AG09309 (cell line): ENCODE results near the gene RPL36A.

Experiments
- DNase-seq: peaks from one replicate; pipeline ENCODE4 v3.0.0-alpha.2; 2010; ENCODE audit warnings: low read depth
- H3K4me3 ChIP-seq: 2 replicates; pipeline ENCODE4 v1.5.1; 2011; ENCODE audit warnings: mild to moderate bottlenecking, low read depth, low read length, moderate library complexity; ENCODE audit not compliant: control insufficient read depth
- TF ChIP-seq, protein P1 (sequence below): IDR thresholded peaks from 2 replicates; pipeline ENCODE4 v1.5.1; 2011; ENCODE audit warnings: mild to moderate bottlenecking, low read depth, low read length, inconsistent platforms; ENCODE audit not compliant: insufficient read depth, control insufficient read depth; ENCODE audit errors: missing control alignments

Gene RPL36A

DNA sequence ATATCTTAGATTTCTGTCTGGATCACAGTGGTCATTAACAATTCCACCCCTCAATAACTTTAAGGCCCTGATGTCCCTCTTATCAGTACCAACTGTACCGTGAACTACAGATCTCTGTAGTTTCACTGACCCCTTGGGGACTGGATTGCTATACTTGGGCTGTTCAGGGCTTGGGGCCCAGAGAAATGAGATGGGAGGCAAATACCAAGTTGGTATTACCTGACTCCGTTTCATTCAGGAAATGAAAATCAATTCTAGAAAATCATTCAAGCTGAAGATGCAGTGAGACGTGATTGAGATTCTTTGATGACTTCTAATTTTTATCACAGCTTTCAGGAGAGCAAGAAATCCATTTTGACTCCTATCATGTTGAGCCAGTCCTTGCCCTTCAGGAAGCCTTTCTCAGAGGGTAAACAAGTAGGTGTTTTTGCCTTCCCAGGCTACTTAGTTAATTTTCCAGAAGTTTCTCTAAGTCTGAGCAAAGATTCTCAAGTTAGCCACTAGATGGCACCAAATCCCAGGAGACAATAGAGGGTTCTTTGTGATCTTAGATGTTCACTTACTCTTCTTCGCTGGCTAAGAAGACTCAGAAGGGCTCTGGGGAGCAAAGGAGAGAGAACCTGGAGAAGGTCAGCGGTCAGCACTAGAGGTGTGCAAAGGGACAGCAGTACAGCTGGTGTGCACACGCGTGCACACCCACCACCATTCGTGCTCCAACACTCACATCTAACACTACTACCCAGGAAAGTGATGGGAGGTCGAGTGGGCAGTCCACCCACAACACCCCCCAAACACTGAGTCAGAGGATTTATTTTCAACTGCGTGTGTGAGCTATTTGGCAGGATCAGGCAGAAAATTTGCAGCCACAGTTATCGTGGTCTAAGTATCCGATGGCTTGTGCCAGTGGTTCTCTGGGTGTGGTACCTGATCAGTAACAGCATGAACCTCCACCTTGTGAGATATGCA lies 24.7 kb downstream of the RPL36A start:
- DNase-seq, result peak; percentile 54
- no peak overlapping the region for H3K4me3 ChIP-seq
- TF ChIP-seq, protein P1, sequence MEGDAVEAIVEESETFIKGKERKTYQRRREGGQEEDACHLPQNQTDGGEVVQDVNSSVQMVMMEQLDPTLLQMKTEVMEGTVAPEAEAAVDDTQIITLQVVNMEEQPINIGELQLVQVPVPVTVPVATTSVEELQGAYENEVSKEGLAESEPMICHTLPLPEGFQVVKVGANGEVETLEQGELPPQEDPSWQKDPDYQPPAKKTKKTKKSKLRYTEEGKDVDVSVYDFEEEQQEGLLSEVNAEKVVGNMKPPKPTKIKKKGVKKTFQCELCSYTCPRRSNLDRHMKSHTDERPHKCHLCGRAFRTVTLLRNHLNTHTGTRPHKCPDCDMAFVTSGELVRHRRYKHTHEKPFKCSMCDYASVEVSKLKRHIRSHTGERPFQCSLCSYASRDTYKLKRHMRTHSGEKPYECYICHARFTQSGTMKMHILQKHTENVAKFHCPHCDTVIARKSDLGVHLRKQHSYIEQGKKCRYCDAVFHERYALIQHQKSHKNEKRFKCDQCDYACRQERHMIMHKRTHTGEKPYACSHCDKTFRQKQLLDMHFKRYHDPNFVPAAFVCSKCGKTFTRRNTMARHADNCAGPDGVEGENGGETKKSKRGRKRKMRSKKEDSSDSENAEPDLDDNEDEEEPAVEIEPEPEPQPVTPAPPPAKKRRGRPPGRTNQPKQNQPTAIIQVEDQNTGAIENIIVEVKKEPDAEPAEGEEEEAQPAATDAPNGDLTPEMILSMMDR, result peak; percentile 84

DNA sequence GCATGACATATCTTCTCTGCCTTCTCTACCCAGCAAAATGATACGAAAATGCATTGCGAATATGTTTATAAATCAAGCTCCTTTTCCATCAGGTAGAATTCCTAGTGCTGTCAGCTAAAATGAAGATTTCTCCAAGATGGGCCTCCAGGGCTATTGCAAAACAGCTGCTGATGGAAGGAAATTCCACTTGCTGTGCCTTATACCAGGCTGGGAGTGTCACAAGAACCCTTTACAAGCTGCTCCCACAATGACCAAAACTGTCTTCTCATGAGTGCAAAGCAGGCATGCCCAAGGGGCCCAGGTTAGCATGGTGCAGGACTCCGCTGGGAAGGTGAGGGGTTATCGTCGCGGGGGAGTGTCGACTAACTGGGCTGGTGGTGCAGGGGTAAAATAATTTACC lies 25.9 kb downstream of the RPL36A start:
- H3K4me3 ChIP-seq, result no peak overlapping the region
- TF ChIP-seq, protein P1, result no peak
- no peak for DNase-seq

DNA sequence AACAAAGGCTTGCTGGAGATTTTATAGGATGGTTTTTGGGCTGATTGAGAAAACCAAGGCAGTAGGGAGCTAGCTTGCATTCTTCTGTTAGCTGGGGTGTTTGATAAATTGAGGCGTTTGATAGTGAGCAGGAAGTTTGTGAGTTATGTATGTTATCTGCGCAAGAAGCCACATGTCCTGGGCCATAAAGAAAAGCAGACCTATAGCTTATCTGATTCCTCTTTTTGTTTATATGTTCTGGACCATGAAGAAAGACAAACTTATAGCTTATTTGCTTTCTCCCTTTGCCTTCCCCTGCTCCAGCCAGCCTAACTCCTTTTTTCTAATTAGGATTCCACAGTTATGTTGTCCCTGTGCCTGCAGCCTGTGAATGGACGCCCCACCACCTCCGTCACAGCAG lies 26.4 kb downstream of the RPL36A start:
- no peak for DNase-seq
- no peak overlapping the region for H3K4me3 ChIP-seq
- TF ChIP-seq, protein P1, result no peak

DNA sequence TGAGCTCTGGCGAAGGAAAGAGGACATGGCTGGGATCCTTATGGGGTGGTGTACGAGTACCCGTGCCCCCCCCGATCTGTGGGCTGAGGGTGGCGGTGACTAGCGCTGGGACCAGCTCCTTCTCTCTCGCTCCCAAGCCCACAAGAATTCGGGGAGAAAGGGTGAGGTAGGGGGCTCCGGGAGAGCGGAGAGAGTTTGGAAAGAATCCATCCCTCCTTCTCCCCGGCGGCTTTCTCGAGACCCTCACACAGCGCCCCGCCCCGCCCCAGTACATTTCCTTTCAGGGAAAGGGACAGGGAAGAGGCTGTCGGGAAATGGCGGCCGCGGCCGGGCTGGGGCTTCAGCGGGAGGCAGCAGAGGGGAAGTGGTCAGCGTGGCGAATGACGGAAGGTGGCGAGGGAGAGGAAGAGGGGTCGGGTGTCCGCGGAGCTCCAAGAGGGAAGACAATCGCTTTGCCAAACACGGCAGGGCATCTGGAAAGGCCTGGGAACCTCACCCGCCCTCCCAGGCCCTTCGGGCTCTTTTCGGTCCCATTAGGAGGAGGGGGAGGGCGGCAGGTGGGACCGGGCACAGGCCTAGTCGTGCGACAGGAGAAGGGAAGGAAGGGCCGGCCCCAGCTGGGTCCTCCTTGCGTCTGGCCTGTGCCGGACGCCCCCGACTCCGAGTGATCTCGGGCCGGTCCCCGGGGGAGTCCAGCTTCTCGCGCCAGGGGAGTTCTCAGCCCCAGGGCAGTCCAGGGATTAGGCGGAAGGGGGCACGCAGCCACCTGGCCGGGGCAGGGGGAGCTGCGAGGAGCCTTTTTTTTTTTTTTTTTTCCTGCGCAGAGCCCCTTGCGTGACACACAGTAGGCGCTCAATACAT lies 27.4 kb downstream of the RPL36A start:
- DNase-seq, result no peak
- TF ChIP-seq, protein P1, result no peak
- peak overlapping the region; percentile 52 for H3K4me3 ChIP-seq

DNA sequence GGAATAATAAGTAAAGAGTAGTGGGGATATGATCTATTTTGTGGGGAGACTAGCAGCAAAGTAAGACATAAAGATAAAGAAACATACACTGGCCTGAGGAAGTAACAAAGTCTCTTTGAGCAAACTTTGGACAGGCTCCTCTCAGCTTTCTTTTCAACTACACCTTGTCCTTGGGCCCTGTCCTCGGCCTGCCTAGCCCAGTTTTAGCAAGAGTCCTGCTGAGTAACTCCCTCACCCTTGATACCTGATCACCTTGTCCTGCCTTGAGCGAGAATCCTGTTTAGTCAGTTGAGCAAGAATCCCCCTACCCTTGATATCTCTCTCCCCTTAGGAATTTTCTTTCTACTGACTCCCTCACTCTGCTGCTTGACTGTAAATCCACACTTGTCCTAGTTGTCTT lies 28.7 kb downstream of the RPL36A start:
- TF ChIP-seq, protein P1, result no peak
- DNase-seq, result no peak
- no peak overlapping the region for H3K4me3 ChIP-seq

DNA sequence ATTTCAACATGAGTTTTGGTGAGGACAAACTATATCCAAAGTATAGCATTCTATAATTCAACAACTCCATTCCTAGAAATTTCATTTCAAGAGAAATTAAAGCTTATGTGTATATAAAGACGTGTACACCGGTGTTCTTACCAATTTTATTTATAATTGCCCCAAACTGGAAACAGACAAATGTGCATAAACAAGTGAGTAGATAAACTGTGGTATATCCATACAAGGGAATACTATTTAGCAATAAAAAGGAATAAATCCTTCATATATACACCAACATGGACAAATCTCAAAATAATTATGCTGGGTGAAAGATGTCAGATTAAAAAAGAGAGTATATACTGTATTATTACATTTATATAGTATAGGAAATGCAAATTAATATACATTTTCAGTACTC lies 37.1 kb downstream of the RPL36A start:
- H3K4me3 ChIP-seq, result no peak overlapping the region
- DNase-seq, result no peak
- TF ChIP-seq, protein P1, result no peak
